ENCODE measurements around the gene PSORS1C2. TPM values are rescaled to one million over a fixed set of nuclear protein-coding genes. Genes with fewer than 3 reads are reported as not detected.

PSORS1C2 gene
- polyA plus RNA-seq, 2 of the 4 experiments (the other 2 are of a cell fraction), result 0.08 TPM; not detected in 1

DNA sequence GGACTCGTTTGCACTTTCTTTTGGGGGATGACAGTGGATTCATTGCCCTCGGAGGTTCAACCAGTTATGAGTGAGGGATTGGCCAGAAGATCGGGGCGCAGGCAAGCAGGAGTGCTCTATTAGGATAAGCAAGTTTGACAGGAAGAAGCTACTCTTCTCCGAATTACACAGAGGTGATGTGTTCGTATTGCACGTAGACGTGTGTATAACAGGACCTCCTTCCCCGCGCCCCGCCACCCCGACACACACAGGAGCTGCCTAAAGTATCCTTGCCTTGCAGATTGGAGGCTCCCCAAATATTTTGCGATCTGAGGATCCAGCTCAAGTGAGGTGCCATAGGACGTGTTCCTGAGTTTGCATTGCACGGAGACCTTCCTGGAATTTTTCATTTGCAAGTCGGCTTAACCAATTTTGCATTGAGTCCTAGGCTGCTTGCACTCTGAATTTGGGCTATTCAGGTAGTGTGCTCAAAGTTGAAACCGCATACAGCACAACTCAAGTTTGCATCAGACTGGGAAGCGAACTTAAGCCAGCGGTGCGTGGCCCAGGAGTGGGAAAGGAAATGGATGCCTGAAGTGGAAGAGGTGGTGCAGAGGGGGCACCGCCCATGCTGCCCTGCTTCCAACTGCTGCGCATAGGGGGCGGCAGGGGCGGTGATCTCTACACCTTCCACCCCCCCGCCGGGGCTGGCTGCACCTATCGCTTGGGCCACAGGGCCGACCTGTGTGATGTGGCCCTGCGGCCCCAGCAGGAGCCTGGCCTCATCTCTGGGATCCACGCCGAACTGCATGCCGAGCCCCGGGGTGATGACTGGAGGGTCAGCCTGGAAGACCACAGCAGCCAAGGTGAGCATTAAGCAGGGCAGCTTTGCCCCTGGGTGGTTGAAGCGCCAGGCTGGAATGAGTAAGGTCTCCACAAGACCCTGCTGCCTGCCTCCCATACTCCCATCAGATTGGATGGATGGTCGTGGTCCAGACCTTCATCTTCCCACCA, 20.3 kb upstream of the PSORS1C2 start:
- peak overlapping the region; percentile 83 for H3K4me2 ChIP-seq
- WGBS (ENCODE audit: missing lambda C conversion rate), result 35% methylated on average over 20 of the region's 35 CpGs
- FAIRE-seq (no peak), DNase-seq (ENCODE audit: low read depth in 1 of 2, low spot score in 1 of 2) (peak in 1 of 2 experiments; percentile 15), ATAC-seq (peak; percentile 17 to 23; a peak in 5 of 6 replicates)
- peak overlapping the region; percentile 69 for H3K4me3 ChIP-seq
- ChIA-PET CTCF (interaction anchor here (0.7 to 1.4 kb wide), 9 partner anchors 9 to 373 kb away, joined by 3 to 4 read pairs (median 3); partner anchors contain the start of gene PSORS1C2), POLR2A (interaction anchor here (0.5 kb wide), 1 partner anchor 358 kb away, joined by 4 read pairs; no protein-coding TSS in a partner anchor)
- peaks cover 21% of the 10 kb centered on the region for H3K4me1 ChIP-seq
- TF ChIP-seq MYC (IDR thresholded peaks at IDR 0.05; ENCODE audit: borderline replicate concordance, low read length), result no peak
- no peak for TF ChIP-seq RNF2 (IDR thresholded peaks at IDR 0.05; ENCODE audit: borderline replicate concordance, low read depth)
- TF ChIP-seq, protein P1, sequence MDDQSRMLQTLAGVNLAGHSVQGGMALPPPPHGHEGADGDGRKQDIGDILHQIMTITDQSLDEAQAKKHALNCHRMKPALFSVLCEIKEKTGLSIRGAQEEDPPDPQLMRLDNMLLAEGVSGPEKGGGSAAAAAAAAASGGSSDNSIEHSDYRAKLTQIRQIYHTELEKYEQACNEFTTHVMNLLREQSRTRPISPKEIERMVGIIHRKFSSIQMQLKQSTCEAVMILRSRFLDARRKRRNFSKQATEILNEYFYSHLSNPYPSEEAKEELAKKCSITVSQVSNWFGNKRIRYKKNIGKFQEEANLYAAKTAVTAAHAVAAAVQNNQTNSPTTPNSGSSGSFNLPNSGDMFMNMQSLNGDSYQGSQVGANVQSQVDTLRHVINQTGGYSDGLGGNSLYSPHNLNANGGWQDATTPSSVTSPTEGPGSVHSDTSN (IDR thresholded peaks at IDR 0.05), result no peak
- TF ChIP-seq ESRRA (IDR thresholded peaks at IDR 0.05; ENCODE audit: borderline replicate concordance, low read length), result no peak
- no peak for TF ChIP-seq TFCP2L1 (CRISPR knock-in tag; IDR thresholded peaks at IDR 0.05)
- TF ChIP-seq, protein P2, sequence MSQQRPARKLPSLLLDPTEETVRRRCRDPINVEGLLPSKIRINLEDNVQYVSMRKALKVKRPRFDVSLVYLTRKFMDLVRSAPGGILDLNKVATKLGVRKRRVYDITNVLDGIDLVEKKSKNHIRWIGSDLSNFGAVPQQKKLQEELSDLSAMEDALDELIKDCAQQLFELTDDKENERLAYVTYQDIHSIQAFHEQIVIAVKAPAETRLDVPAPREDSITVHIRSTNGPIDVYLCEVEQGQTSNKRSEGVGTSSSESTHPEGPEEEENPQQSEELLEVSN (IDR thresholded peaks at IDR 0.05; ENCODE audit: borderline replicate concordance, low read depth), result no peak
- H3K27ac ChIP-seq, result peak overlapping the region; percentile 63 to 83
- H3K9me3 ChIP-seq, result no peaks in the 10 kb centered on the region

DNA sequence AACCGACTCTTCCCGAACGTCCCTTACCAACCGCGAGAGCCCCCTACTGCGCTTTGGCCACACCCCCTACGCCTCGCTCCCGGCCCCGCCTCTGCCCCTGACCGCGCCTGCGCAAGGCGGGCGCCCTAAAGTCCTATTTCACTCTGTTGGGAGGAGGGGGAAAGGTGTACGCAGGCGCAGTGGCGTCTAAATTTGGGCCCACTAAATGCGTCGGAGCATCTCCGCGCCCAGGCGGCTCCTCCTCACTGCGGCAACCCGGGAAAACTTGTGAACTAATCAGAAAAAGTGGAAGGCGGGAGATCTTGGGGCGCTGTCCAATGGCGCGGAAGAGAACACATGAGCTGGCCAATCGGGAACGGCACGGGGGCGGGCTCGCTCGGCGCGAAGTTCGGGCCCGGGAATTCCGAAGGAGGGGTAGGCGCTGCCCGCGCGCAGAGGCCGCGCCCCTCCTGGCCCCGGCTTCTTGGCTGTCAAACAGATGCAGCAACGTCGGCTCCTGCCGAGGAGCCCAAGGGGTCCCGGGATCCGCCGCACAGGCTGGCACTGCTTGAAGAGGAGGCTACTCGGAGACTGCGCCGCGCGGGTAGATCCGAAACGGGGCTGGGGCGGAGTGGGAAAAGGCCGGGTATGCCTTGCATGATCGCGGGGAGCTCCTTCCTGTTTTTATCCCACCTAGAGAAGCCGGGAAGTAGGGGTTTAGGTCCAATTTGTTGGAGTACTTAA, 19.4 kb upstream of the PSORS1C2 start, which contains the start of gene TCF19:
Gene TCF19, plus strand, starts transcription at position 450 of the 723 bp plus-strand sequence. CDS start 881 bp downstream, outside the sequence.
- Histone ChIP-seq H3K9me3 (no peaks in the 10 kb centered on the region), H3K4me2 (peak within 1 kb of the TSS; percentile 100), H3K27ac (peak within 1 kb of the TSS; percentile 90 to 94), H3K4me3 (peak within 1 kb of the TSS; percentile 78), H3K4me1 (peaks cover 15% of the 10 kb centered on the region; the same call in 2 of the 3 replicates)
- DNase-seq (ENCODE audit: low read depth in 1 of 2, low spot score in 1 of 2) (peak; percentile 96 to 98), FAIRE-seq (no peak), ATAC-seq (peak; percentile 94)
- POLR2A ChIA-PET, result interaction anchor here (0.5 to 1.0 kb wide), 2 partner anchors 21 to 359 kb away, joined by 3 to 4 read pairs; no protein-coding TSS in a partner anchor
- CTCF ChIA-PET, result interaction anchor here (0.7 to 1.2 kb wide), 7 partner anchors 10 to 374 kb away, joined by 3 to 4 read pairs (median 3); partner anchors contain the start of gene PSORS1C2
- TF ChIP-seq POLR2A (IDR thresholded peaks at IDR 0.05; ENCODE audit: low read length), result peak; percentile 32; the same call in 1 of the 2 replicates
- no peak for TF ChIP-seq HDAC2 (IDR thresholded peaks at IDR 0.05)
- peak; percentile 61; the same call in 1 of the 2 replicates for TF ChIP-seq RFX5 (IDR thresholded peaks at IDR 0.05)
- TF ChIP-seq ZNF302 (CRISPR knock-in tag; IDR thresholded peaks at IDR 0.05), result no peak
- TF ChIP-seq, protein P3, sequence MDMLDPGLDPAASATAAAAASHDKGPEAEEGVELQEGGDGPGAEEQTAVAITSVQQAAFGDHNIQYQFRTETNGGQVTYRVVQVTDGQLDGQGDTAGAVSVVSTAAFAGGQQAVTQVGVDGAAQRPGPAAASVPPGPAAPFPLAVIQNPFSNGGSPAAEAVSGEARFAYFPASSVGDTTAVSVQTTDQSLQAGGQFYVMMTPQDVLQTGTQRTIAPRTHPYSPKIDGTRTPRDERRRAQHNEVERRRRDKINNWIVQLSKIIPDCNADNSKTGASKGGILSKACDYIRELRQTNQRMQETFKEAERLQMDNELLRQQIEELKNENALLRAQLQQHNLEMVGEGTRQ (IDR thresholded peaks at IDR 0.05), result no peak
- no peak for TF ChIP-seq ESRRA (IDR thresholded peaks at IDR 0.05; ENCODE audit: borderline replicate concordance, low read length)
- no peak for TF ChIP-seq MYC (IDR thresholded peaks at IDR 0.05; ENCODE audit: borderline replicate concordance, low read length)
- TF ChIP-seq RARB (CRISPR knock-in tag; IDR thresholded peaks at IDR 0.05), result no peak
- TF ChIP-seq HOXB5 (CRISPR knock-in tag; IDR thresholded peaks at IDR 0.05), result no peak
- no peak for TF ChIP-seq SREBF2 (IDR thresholded peaks at IDR 0.05)
- no peak for TF ChIP-seq POLR2AphosphoS2 (conservative IDR thresholded peaks at IDR 0.05; ENCODE audit: low read length)
- no peak for TF ChIP-seq CHD4 (IDR thresholded peaks at IDR 0.05; ENCODE audit: borderline replicate concordance)
- TF ChIP-seq FOXS1 (CRISPR knock-in tag; IDR thresholded peaks at IDR 0.05), result no peak
- TF ChIP-seq KDM1A (IDR thresholded peaks at IDR 0.05; ENCODE audit: low read depth), result no peak
- TF ChIP-seq, protein P4, sequence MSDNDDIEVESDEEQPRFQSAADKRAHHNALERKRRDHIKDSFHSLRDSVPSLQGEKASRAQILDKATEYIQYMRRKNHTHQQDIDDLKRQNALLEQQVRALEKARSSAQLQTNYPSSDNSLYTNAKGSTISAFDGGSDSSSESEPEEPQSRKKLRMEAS (IDR thresholded peaks at IDR 0.05), result peak; percentile 32; the same call in 1 of the 2 replicates
- WGBS (ENCODE audit: missing lambda C conversion rate), result 2% methylated on average over 19 of the region's 65 CpGs

All from A549 (cell line).